HepG2 (cell line): Measurements from ENCODE around the gene PPCDC.

Experiments used
- FOXK2 ChIP-seq: fragments of 450-650 bp; IDR thresholded peaks from 2 replicates; pipeline ENCODE4 v1.6.1; 2016
- NR2F6 ChIP-seq, 2 experiments: IDR thresholded peaks; 2 replicates each; pipeline ENCODE4 v1.6.1; 2016; ENCODE audit warnings: antibody characterized with exemption in 1 of 2, mild to moderate bottlenecking in 1 of 2
- SP1 ChIP-seq, 2 experiments: fragments of 450-650 bp in 1 of 2; sonication (generic) in 1 of 2; formaldehyde crosslinking in 1 of 2; IDR thresholded peaks; 2 replicates each; pipeline versions ENCODE4 v1.4.0 to v1.6.1; 2016 to 2020; ENCODE audit warnings: missing genetic modification reagents in 1 of 2
- TAF1 ChIP-seq: sonication (generic); formaldehyde crosslinking; IDR thresholded peaks from 2 replicates; pipeline ENCODE4 v1.4.0; 2020; ENCODE audit warnings: missing genetic modification reagents
- ZFP36 ChIP-seq: fragments of 150-350 bp; IDR thresholded peaks from 2 replicates; pipeline ENCODE4 v1.6.1; 2018; ENCODE audit warnings: borderline replicate concordance, low read length, low read depth; ENCODE audit not compliant: partially characterized antibody
- ZNF644 ChIP-seq: IDR thresholded peaks from 2 replicates; pipeline ENCODE4 v1.6.1; 2016; ENCODE audit warnings: low read depth

DNA sequence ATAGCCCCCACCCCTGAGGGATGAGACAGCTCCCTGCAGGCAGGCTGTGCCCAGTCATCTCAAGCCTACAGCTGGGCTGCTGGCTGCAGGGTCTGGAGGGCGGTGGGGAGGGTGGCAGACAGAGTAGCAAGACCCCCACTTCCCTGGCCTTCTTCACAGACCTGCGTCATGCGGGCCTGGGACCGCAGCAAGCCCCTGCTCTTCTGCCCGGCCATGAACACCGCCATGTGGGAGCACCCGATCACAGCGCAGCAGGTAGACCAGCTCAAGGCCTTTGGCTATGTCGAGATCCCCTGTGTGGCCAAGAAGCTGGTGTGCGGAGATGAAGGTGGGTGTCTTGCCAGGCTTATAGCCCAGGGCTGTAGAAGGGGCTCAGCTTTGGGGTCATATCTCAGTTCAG, 25.0 kb downstream of the PPCDC start:
- TF ChIP-seq FOXK2 (no peak), SP1 (IDR thresholded peaks at IDR 0.05) (no peak), SP1 (CRISPR knock-in tag; IDR thresholded peaks at IDR 0.05) (no peak), NR2F6 (IDR thresholded peaks at IDR 0.05) (no peak), NR2F6 (CRISPR knock-in tag; IDR thresholded peaks at IDR 0.05) (no peak), TAF1 (no peak), ZFP36 (no peak), ZNF644 (CRISPR knock-in tag) (no peak)
